Transverse colon (tissue), 4 donors: ENCODE results near the gene DMD. TPM values are rescaled to one million over a fixed set of nuclear protein-coding genes. Genes with fewer than 3 reads are reported as not detected.

ENCODE experiments used
- DNase-seq: peaks from one replicate; pipeline ENCODE4 v3.0.0-alpha.2; 2019
- H3K27ac ChIP-seq, 4 donors: fragments of 200-600 bp; sonication (generic); 2 replicates each; pipeline ENCODE4 v1.5.1; 2016 to 2018; ENCODE audit warnings: inconsistent platforms in 4 of 4
- H3K27me3 ChIP-seq: fragments of 200-600 bp; sonication (generic); 2 replicates; pipeline ENCODE4 v1.5.1; 2017; ENCODE audit warnings: inconsistent platforms
- H3K36me3 ChIP-seq, 4 donors: fragments of 200-600 bp; sonication (generic); 2 replicates each; pipeline ENCODE4 v1.5.1; 2017 to 2019; ENCODE audit warnings: inconsistent platforms in 4 of 4
- H3K4me1 ChIP-seq, 4 donors: fragments of 200-600 bp; sonication (generic); 2 replicates each; pipeline ENCODE4 v1.5.1; 2017 to 2020; ENCODE audit warnings: inconsistent platforms in 4 of 4
- H3K4me3 ChIP-seq, 4 donors: fragments of 200-600 bp; sonication (generic); 1 replicate in 1 of 4; 2 replicates in 3 of 4; pipeline versions ENCODE4 v1.5.1 to v1.6.1; 2017 to 2019; ENCODE audit warnings: inconsistent platforms in 4 of 4
- H3K9me3 ChIP-seq, 2 donors: fragments of 200-600 bp; sonication (generic); 2 replicates each; pipeline ENCODE4 v1.5.1; 2017 to 2019; ENCODE audit warnings: inconsistent platforms in 2 of 2
- EP300 ChIP-seq: sonication (generic); formaldehyde crosslinking; IDR thresholded peaks from one replicate; pipeline ENCODE4 v1.6.1; 2017; ENCODE audit warnings: antibody characterized with exemption, low read depth
- POLR2A ChIP-seq: fragments of 450-650 bp; IDR thresholded peaks from one replicate; pipeline ENCODE4 v1.6.1; 2016; ENCODE audit warnings: antibody characterized with exemption, mild to moderate bottlenecking, moderate library complexity
- POLR2AphosphoS5 ChIP-seq, 3 donors: sonication (generic); formaldehyde crosslinking; IDR thresholded peaks; one replicate each; pipeline ENCODE4 v1.6.1; 2016; ENCODE audit warnings: antibody characterized with exemption in 3 of 3
- WGBS, 2 donors: methylation state at CpG; one replicate each; pipeline ENCODE4 v1.1.5; 2018; ENCODE audit warnings: low coverage in 1 of 2; 5-methylcytosine and 5-hydroxymethylcytosine counted together
- in situ Hi-C, 4 donors: fragments of 200-750 bp; cut with MboI; loops; one replicate each; pipeline versions ENCODE4 v1.15.0 to v1.15.1; 2017; ENCODE audit warnings: low sequenced_read_pairs in 3 of 4, low pct_ligation_motif_present in 1 of 4, low pct_unique_long_range_greater_than_20kb in 1 of 4
- intact Hi-C: fragments of 100-400 bp; cut with DNase I; formaldehyde crosslinking; loops from one replicate; pipeline ENCODE4 v1.15.1; 2023; ENCODE audit warnings: low total_unique reads
- total RNA-seq, 4 donors: library from RNA; depleted of rRNA; stranded (reverse); fragments of >200 nt; gene quantifications; one replicate each; pipeline ENCODE4 v1.1.0, GENCODE V29; 2016
- TF ChIP-seq, protein P1 (sequence below), 5 experiments: fragments of 200-600 bp in 3 of 5; fragments of 450-650 bp in 2 of 5; sonication (generic) in 3 of 5; IDR thresholded peaks; 1 replicate in 2 of 5; 2 replicates in 3 of 5; pipeline ENCODE4 v1.5.1; 2016 to 2017; ENCODE audit warnings: antibody characterized with exemption in 5 of 5, inconsistent platforms in 3 of 5, mild to moderate bottlenecking in 2 of 5, moderate library complexity in 1 of 5

Gene DMD
- total RNA-seq, 4 donors from 2014 or later, result 20.9 to 44.6 (median 32.5) TPM

DNA sequence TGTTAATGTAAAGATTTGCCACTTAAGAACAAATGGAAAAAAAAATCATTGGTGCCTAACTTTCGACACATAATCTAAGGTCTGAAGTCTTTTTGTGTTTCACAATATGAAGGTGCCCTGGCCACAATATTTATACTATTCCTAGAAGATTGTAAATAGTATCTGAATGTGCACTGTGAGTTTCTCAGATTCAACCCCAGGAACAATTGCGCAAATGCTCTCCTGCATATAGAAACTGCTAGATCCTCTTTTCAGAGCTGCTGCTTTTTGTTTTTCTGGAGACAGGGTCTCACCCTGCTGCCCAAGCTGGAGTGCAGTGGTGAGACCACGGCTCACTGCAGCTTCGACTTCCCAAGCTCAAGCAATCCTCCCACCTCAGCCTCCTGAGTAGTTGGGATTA is 1659.4 kb downstream of the DMD start:
- TF ChIP-seq POLR2AphosphoS5 (IDR thresholded peaks at IDR 0.05) (no peak), EP300 (no peak), POLR2A (no peak)
- TF ChIP-seq, protein P1, sequence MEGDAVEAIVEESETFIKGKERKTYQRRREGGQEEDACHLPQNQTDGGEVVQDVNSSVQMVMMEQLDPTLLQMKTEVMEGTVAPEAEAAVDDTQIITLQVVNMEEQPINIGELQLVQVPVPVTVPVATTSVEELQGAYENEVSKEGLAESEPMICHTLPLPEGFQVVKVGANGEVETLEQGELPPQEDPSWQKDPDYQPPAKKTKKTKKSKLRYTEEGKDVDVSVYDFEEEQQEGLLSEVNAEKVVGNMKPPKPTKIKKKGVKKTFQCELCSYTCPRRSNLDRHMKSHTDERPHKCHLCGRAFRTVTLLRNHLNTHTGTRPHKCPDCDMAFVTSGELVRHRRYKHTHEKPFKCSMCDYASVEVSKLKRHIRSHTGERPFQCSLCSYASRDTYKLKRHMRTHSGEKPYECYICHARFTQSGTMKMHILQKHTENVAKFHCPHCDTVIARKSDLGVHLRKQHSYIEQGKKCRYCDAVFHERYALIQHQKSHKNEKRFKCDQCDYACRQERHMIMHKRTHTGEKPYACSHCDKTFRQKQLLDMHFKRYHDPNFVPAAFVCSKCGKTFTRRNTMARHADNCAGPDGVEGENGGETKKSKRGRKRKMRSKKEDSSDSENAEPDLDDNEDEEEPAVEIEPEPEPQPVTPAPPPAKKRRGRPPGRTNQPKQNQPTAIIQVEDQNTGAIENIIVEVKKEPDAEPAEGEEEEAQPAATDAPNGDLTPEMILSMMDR (IDR thresholded peaks at IDR 0.05), result no peak
- H3K27ac ChIP-seq, result no peak overlapping the region
- no peaks in the 10 kb centered on the region for H3K9me3 ChIP-seq
- no peaks in the 10 kb centered on the region for H3K27me3 ChIP-seq
- H3K4me1 ChIP-seq, result no peaks in the 10 kb centered on the region
- no peaks in the 10 kb centered on the region for H3K36me3 ChIP-seq
- in situ Hi-C loops, result loop anchor here in 1 of 4 donors (25.0 kb wide), 1 partner anchor 90 kb away; no protein-coding TSS in a partner anchor
- H3K4me3 ChIP-seq, result no peak overlapping the region
- DNase-seq, result no peak
- WGBS, 2 donors, result 60 to 86% methylated on average over 1 to 4 of the region's 4 CpGs
- intact Hi-C loops, result no loop called here

DNA sequence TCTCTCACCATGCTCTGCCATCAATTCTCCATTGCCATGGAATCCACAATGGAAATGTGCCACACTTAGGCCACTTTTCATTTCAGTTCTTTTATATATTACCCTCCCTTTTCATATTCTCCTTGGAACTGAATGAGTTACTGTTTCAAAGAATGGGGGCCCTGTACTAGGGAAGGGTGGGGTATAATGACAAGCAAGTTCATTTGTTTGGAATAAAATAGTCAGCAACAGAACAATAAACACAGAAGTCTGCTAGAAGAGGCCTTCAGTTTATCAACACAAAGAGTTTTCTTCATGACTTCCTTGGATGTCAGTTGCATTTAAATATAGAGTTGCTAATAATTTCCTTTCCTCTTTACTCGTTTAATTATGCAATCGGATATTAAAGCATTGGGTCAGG is 1661.2 kb downstream of the DMD start:
- no peak overlapping the region for H3K27ac ChIP-seq
- H3K36me3 ChIP-seq, result no peaks in the 10 kb centered on the region
- no peaks in the 10 kb centered on the region for H3K9me3 ChIP-seq
- intact Hi-C loops, result loop anchor here (1.0 kb wide), 1 partner anchor 10 kb away; no protein-coding TSS in a partner anchor
- no peak overlapping the region for H3K4me3 ChIP-seq
- no peaks in the 10 kb centered on the region for H3K4me1 ChIP-seq
- DNase-seq, result no peak
- in situ Hi-C loops, result loop anchor here in 1 of 4 donors (25.0 kb wide), 1 partner anchor 88 kb away; no protein-coding TSS in a partner anchor
- TF ChIP-seq EP300 (no peak), POLR2AphosphoS5 (IDR thresholded peaks at IDR 0.05) (no peak), POLR2A (no peak)
- TF ChIP-seq, protein P1 (IDR thresholded peaks at IDR 0.05), result no peak
- WGBS, 2 donors, result 60 to 71% methylated on average over 2 of the region's 2 CpGs
- no peaks in the 10 kb centered on the region for H3K27me3 ChIP-seq

DNA sequence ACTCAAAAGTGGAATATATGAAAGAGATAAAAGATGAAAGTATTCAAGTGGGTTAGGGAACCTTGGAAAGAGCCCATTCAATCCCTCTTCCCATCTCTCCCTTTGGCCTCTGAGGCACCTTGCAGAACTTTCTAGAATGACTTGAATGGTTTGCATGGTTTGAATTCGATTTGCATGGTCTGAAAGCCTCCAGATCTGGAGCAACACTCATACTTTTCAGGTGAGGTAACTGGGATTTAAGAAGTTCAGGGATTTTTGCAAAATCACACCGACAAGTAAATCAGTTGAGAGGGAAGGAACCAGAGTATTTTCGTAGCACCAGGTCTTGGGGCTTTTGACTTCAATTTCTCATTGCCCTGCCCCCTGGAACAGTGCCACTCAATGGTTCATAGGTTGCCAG is 1663.5 kb downstream of the DMD start:
- Histone ChIP-seq H3K27ac (no peak overlapping the region), H3K4me1 (no peaks in the 10 kb centered on the region), H3K9me3 (no peaks in the 10 kb centered on the region), H3K36me3 (no peaks in the 10 kb centered on the region), H3K27me3 (no peaks in the 10 kb centered on the region), H3K4me3 (no peak overlapping the region)
- intact Hi-C loops (no loop called here), in situ Hi-C loops (no loop called here)
- TF ChIP-seq, protein P1 (IDR thresholded peaks at IDR 0.05), result no peak
- TF ChIP-seq POLR2AphosphoS5 (IDR thresholded peaks at IDR 0.05), result no peak
- TF ChIP-seq EP300, result no peak
- TF ChIP-seq POLR2A, result no peak
- WGBS, 2 donors, result 59% methylated on average over 3 of the region's 3 CpGs; no CpG with 5 or more reads in 1 of the 2 donors
- DNase-seq, result no peak

DNA sequence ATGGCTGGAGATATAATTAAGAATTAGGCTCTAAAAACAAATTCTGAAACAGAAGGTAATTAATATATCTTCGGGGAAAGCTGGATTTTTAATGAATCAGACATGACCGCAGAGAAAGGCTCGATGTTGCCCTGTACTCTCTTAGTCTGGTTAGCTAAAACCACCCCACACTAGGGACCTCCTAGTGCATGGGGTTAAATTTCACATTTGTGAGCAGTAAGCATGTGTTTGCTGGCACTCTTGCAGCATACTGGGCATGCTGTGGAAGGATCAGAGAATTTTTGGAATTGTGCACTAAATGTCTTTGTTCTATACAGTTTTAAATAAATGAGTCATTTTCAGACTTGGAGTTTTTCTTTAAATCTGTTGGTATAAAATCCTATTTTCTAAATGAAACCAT is 1663.9 kb downstream of the DMD start:
- no peak overlapping the region for H3K27ac ChIP-seq
- 87 to 100% methylated on average over 3 of the region's 3 CpGs for WGBS, 2 donors
- no peak for DNase-seq
- no peaks in the 10 kb centered on the region for H3K4me1 ChIP-seq
- no peaks in the 10 kb centered on the region for H3K27me3 ChIP-seq
- H3K4me3 ChIP-seq, result no peak overlapping the region
- no peaks in the 10 kb centered on the region for H3K36me3 ChIP-seq
- intact Hi-C loops (no loop called here), in situ Hi-C loops (no loop called here)
- no peaks in the 10 kb centered on the region for H3K9me3 ChIP-seq
- TF ChIP-seq POLR2A (no peak), POLR2AphosphoS5 (IDR thresholded peaks at IDR 0.05) (no peak), EP300 (no peak)
- TF ChIP-seq, protein P1 (IDR thresholded peaks at IDR 0.05), result no peak
